Vagina (tissue), 2 donors: ENCODE data around the gene PTPN14.

Experiments
- CTCF ChIP-seq, 3 experiments: fragments of 450-650 bp in 2 of 3; fragments of 200-600 bp in 1 of 3; sonication (generic) in 1 of 3; IDR thresholded peaks; one replicate each; pipeline ENCODE4 v1.5.1; 2017 to 2019; ENCODE audit warnings: antibody characterized with exemption in 3 of 3, mild to moderate bottlenecking in 2 of 3, moderate library complexity in 2 of 3
- POLR2A ChIP-seq, 2 donors: fragments of 450-650 bp; IDR thresholded peaks; one replicate each; pipeline ENCODE4 v1.6.1; 2017; ENCODE audit warnings: antibody characterized with exemption in 2 of 2, mild to moderate bottlenecking in 2 of 2, moderate library complexity in 2 of 2

DNA sequence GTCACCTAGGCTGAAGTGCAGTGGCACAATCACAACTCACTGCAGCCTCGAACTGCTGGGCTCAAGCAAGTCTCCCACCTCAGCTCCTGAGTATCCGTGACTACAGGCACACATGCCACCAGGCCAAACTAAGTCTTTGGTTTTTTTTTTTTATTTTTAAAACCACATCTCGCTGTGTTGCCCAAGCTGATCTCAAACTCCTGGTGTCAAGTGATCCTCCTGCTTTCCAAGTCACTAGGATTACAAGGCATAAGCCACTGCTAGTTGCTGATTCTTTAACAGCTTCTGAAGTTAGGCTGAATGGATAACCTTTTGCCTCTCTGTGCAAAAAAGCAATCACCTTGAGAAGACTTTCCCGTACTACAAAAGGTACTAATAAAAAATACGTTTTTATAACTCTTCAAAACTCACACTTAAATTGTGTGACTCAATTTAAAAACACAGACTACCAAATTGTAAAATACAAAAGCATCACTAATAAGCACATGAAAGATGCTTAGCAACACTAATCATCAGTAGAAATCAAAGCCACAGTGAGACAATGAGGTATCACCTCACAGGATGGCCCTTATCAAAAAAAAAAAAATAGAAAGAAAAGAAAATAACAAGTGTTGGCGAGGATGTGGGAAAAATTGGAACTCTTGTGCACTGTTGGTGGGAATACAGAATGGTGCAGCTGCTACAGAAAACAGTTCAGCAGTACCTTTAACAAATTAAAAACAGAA is 40.3 kb downstream of the PTPN14 start:
- TF ChIP-seq CTCF (IDR thresholded peaks at IDR 0.05): no peak
- no peak for TF ChIP-seq POLR2A (IDR thresholded peaks at IDR 0.05)
